WTC11 (cell line): Measurements from ENCODE around the gene SLIT3.

Source experiments
- CTCF ChIP-seq: fragments of 200-600 bp; IDR thresholded peaks from 2 replicates; pipeline ENCODE4 v1.8.0; 2022; ENCODE audit warnings: antibody characterized with exemption
- E2F1 ChIP-seq: sonication (generic); formaldehyde crosslinking; IDR thresholded peaks from 2 replicates; pipeline ENCODE4 v1.8.0; 2022; ENCODE audit warnings: mild to moderate bottlenecking, missing genetic modification reagents
- GABPB1 ChIP-seq: sonication (generic); formaldehyde crosslinking; IDR thresholded peaks from 2 replicates; pipeline ENCODE4 v1.8.1; 2023; ENCODE audit warnings: mild to moderate bottlenecking, missing genetic modification reagents
- JUN ChIP-seq: sonication (generic); formaldehyde crosslinking; IDR thresholded peaks from 2 replicates; pipeline ENCODE4 v1.8.0; 2023; ENCODE audit warnings: mild to moderate bottlenecking, missing genetic modification reagents

- no peak for TF ChIP-seq CTCF
- no peak for TF ChIP-seq JUN (CRISPR knock-in tag)
- no peak for TF ChIP-seq E2F1 (CRISPR knock-in tag)
- no peak for TF ChIP-seq GABPB1 (CRISPR knock-in tag)
Observed at GRCh38 chr5:168778536-168778935, 522.4 kb downstream of the SLIT3 start.
